OCI-LY1 (cell line): ENCODE measurements around the gene MRPS31.

Experiments used
- CTCF ChIP-seq: fragments of 200-600 bp; sonication (generic), shearing (Covaris generic); IDR thresholded peaks from 2 replicates; pipeline ENCODE4 v1.5.1; 2017; ENCODE audit warnings: mild to moderate bottlenecking, antibody characterized with exemption, low read length, moderate library complexity, mixed read lengths
- EZH2 ChIP-seq: fragments of 200-600 bp; sonication (generic), shearing (Covaris generic); IDR thresholded peaks from 2 replicates; pipeline ENCODE4 v1.8.0; 2017; ENCODE audit warnings: borderline replicate concordance, mixed run types, mild to moderate bottlenecking, antibody characterized with exemption, low read length, moderate library complexity, mixed read lengths

GRCh38 chr13:40777166-40777808 lies 6.3 kb upstream of the MRPS31 start:
- TF ChIP-seq CTCF (peak; percentile 90), EZH2 (no peak)
